H1 (cell line): ENCODE data around the gene CAMSAP1. TPM values are rescaled to one million over a fixed set of nuclear protein-coding genes. Genes with fewer than 3 reads are reported as not detected.

Experiments used
- CHD1 ChIP-seq: IDR thresholded peaks from 2 replicates; pipeline ENCODE4 v1.6.1; 2012; ENCODE audit warnings: low read depth, low read length, improper control_type of control experiment
- EGR1 ChIP-seq: IDR thresholded peaks from 2 replicates; pipeline ENCODE4 v1.6.1; 2011; ENCODE audit warnings: low read depth, low read length, borderline replicate concordance
- MAFK ChIP-seq: IDR thresholded peaks from 2 replicates; pipeline ENCODE4 v1.6.1; 2012; ENCODE audit warnings: low read depth, mild to moderate bottlenecking, improper control_type of control experiment, low read length
- MAX ChIP-seq: IDR thresholded peaks from 2 replicates; pipeline ENCODE4 v1.6.1; 2012; ENCODE audit warnings: inconsistent platforms
- POLR2A ChIP-seq, 2 experiments: IDR thresholded peaks; 1 replicate in 1 of 2; 2 replicates in 1 of 2; pipeline ENCODE4 v1.6.1; 2011; ENCODE audit warnings: low read depth in 2 of 2, low read length in 2 of 2, mild to moderate bottlenecking in 2 of 2; ENCODE audit errors: control extremely low read depth in 1 of 2
- SAP30 ChIP-seq: fragments of 300-600 bp; sonication (generic); IDR thresholded peaks from 2 replicates; pipeline ENCODE4 v1.7.1; 2012; ENCODE audit warnings: low read length, moderate library complexity, mild to moderate bottlenecking, inconsistent platforms; ENCODE audit not compliant: insufficient read depth, insufficient replicate concordance
- TEAD4 ChIP-seq: IDR thresholded peaks from 2 replicates; pipeline ENCODE4 v1.6.1; 2012; ENCODE audit warnings: low read depth, low read length, inconsistent platforms, mixed read lengths
- polyA plus RNA-seq, 7 experiments: library from polyadenylated mRNA; depleted of rRNA in 3 of 7; stranded (reverse) in 5 of 7; unstranded in 2 of 7; fragments of >200 nt in 5 of 7; fragments of 200-250 nt in 2 of 7; gene quantifications; 1 replicate in 5 of 7; 2 replicates in 1 of 7; 4 replicates in 1 of 7; pipeline versions ENCODE4 v1.2.1 to v1.2.3, GENCODE V29; 2011 to 2013; ENCODE audit warnings: missing spikeins in 2 of 7, mixed read lengths in 2 of 7
- total RNA-seq: library from RNA; stranded (reverse); fragmentation: NEBNext Ultra II Directional; extraction: Animal tissue kit (Norgen Biotek cat#: 25700); gene quantifications from 2 replicates; pipeline ENCODE4 v1.2.1, GENCODE V29; 2021

CAMSAP1 gene
- total and polyA plus RNA-seq, 2 of the 8 experiments (the other 6 are each of a cell fraction or from before 2014, with no cell fraction given): 13.4 to 44.0 TPM

- TF ChIP-seq MAX (no peak), TEAD4 (no peak), POLR2A (IDR thresholded peaks at IDR 0.05; ENCODE audit: control extremely low read depth in 1 of 2, low read depth in 2 of 2, low read length in 2 of 2) (no peak), CHD1 (no peak), MAFK (no peak), SAP30 (no peak), EGR1 (no peak)
These were observed 19.1 kb downstream of the CAMSAP1 start (continued) for GRCh38 chr9:135888126-135888765.
